ENCODE results near the gene SUN5.
A peak's percentile ranks its signal among the peaks of the same experiment; 100 is the strongest.

The SUN5 gene

DNA sequence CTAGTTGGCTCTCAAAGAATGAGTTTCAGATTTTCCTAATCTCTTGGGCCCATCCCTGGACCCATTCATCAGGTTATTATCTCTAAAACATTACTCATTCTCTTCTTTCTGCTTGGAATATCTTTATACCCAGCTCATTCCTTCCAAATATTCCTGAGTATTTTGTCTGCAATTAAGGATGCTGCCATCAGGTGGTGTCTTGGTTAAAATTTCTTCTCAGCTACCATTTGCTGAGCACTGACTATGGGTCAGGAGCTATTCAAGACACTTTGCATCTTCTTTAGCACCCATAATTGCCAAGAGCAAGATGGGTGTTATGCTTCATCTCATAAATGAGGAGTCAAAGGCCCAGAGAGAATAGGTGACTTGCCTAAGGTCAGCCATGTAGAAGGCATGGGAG lies 8.4 kb downstream of the SUN5 start:
- DNase-seq (ENCODE audit: low spot score): no peak

DNA sequence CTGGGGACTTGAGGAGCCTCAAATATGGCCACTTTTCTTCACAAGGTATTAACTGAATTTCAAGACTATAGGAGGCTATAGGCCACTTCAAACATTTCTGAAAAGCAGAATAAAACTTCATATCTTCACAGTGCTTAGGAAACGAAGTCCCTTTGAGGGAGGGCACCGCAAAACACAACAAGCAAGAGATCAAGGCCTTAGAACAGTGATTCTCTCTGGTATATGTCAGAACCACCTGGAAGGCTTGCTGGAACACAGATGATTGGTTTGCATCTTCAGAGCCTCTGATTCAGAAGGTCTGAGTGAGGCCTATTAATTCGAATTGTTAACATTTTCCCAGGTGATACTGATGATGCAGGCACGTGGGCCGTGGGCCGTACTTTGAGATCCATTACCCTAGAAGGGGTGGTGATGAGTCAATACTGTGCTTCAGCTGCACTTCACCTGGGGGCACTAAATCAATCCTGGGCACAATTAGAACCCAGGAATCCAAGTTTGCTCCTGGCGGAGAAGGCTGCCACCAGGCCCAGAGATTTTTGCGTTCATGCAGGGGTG lies 10.7 kb downstream of the SUN5 start:
- DNase-seq (ENCODE audit: low spot score): no peak

DNA sequence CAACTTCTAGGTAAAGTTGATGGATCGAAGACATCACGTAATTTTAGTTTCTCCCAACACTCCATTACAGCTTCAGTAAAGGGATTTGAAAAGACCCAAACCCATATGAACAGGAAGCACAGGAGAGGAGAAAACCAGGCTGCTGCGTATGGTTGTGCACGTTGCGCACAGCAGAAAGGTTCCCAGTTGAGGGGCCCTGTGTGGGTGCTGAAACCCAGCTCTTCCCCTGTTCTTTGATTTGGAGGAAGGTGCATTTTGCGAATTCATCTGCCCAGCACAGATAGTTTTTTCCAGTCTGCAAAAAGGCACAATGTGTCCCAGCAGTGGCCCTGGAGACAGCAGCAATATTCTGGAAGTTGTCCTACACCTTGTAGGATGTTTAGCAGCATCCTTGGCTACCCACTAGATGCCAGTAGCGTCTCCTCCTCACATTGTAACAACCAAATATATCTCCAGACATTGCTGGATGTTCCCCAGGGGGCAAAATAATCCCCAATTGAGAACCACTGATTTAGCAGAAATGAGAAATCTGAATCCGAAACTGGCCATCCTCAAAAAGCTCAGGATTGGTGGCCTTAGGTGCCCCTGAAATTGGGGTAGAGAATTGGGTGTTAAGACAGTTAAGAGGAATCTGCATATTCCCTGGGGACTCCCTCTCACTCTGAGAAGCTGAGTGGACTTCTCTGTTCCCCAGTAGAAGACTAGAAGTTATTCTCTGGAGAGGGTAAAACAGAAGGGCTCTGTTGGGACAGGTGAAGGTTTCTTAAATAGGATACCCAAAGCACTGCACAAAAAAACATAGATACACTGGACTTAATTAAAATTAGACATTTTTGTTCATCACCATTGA lies 12.2 kb downstream of the SUN5 start:
- DNase-seq (ENCODE audit: low spot score): no peak

DNA sequence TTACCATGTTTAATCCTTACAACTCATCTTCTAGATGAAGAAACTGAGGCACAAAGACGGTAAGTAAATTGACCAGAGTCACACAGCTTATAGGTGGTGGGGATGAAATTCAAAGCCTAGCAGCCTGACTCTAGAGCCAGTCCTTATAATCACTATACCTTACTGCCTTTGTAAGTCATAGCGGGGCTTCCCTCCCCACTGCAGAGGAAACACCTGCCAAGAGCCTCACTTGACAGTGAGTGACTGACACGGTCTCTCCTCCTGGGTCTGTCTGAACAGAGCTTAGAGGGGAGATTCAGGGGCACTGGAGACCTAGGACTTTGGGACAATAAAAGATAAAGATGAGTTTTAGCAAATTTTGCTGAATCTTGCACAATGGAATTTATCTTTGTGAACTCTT lies 12.8 kb downstream of the SUN5 start:
- no peak for DNase-seq (ENCODE audit: low spot score)

DNA sequence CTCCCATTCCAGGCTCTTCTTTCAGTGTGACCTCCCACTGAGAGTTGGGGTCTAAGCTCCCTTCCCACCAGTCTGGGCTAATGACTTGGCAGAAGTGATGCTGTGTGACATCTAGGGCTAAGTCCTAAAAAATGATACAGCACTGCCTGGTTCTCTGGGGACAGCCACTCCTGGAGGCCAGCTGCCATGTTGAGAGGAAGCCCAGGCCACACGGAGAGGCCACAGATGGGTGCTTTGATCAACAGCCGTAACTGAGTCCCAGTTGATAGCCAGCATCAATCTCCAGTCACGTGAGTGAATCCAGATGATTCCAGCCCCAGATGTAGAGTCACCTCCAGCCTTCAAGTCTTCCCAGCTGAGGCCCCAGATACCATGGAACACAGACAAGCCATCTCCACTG lies 13.8 kb downstream of the SUN5 start:
- no peak for DNase-seq (ENCODE audit: low spot score)

DNA sequence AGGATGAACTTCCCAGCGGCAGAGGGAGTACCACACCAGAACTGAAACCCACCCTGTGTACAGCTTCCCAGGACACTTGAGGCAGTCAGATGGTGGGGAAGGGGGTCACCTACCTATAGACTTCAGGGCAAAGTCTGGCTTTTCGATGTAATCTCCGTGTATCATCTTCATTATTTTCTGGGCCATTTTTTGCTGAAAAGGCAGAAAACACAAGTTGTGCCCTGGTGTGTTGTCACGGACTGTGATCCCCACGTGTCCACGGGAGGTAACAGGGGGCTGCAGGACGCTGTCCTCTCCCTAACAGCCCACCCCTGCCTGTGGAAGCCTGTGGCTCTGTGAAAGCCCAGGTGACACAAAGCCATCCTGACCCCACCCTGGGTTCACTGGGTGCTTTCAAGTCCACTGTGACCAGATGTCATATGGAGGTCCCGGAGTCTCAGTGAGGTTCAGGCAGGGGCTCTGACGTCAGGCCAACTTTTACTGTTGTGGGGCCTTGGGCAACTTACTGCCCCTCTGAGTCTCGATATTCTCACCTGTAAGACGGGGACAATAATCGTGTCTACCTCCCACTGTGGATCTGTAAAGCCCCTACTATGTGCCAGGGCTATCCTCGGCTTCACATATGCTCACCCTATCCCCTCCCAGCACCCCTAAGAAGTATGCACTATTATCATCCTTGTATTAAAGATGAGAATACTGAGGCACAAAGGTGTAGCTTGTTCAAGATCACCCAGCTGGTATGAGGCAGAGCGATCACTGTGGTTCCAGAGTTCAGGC lies 14.5 kb downstream of the SUN5 start:
- DNase-seq (ENCODE audit: low spot score): no peak

DNA sequence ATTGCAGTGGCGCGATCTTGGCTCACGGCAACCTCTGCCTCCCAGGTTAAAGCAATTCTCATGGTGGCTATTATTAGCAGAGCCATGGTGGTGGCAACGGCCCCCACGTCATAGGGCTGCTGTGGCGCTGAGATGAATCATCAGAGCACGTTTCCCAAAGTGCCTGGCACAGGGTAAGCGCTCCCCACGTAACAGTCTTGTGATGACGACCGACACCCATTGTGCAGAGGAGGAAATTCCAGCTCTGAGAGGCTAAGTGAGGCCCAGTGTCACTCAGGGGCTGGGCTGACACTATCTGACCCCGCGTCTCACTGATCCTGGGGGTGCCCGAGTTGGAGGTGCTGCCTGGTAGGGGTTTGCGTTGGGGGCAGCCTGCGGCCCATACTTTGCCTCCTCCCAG lies 16.2 kb downstream of the SUN5 start:
- DNase-seq (ENCODE audit: low spot score): no peak

DNA sequence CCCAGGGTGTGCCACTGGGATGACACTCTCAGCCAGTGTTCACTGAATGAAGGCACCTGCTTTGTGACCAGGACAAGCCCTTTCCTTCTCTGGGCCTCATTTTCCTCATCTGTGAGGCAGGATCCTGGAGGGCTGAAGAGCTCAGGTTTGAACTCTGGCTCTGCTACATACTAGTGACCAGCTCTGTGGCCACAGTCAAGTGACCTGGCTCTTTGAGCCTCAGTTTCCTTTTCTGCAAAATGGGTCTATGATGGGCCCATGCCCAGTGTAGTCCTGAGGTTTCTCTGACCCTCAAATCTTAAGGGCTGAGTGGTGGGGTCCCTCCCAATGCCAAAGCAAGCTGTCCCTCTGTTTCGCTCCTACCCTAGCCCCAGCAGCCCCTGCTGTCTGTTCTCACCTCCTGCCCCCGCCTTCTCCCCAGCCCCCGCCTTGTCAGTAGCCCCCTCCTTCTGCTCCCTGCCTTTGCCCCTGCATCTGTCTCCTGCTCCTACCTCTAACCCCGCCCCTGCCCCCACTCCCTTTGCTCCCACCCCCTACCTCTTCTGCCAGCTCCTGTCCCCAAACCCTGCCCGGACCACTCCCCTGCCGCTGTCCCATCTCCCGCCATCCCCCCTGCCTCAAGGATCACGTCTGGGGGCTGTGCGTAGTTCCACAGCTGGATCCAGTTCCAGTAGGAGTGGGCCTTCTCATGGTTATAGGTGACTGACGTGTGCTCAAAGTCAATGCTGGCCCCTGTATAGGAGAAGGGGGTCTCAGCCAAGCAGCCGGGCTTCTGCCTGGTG lies 17.0 kb downstream of the SUN5 start:
- no peak for DNase-seq (ENCODE audit: low spot score)

DNA sequence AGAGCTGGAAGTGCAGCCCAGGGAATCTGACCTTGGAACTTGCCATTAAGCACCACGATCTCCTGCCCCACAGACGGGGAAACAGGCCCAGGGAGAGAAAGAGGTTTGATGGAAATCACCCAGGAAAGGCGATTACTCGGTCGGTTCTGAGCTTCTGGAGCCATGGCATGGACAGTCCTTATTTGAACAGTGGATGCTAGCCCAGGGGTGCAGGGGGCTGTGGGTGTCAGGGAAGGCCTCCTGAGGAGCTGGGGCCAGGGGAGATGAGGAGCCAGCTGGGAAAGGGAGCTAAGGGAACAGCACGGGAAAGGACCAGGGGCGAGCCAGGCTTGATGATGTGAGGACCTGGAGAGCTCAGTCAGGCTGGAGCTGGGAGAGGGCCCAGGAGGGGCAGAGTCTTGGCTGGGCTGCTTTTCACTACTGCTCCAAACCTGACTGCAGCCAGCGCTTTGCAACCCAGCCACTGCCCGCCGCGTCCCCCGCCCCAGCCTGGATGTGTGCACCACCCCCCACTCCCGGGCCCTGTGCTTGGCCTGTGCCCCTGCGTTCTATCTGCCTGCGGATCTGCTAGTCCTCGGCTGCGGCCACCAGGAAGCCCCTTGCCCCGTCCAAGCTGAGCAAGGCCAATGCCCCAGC lies 17.8 kb downstream of the SUN5 start:
- no peak for DNase-seq (ENCODE audit: low spot score)

DNA sequence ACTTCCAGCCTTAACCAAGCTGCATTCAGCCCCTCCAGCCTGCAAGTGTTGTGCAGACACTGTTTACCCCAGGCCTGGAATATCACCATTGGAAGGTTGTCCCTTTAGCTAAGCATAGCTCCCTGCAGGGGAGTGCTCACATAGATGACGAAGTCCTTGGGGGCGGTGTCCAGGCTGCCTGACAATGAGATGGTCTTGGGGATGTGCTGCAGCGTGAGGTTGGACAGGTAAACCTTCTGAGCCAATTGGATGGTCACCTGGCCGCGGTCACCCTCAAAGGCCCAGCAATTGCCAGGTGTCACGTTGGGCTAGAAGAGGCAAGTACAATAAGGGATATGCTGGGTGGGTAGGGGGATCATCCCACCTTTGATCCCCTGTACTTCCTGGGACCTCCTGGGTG lies 18.6 kb downstream of the SUN5 start:
- DNase-seq (ENCODE audit: low spot score): no peak

DNA sequence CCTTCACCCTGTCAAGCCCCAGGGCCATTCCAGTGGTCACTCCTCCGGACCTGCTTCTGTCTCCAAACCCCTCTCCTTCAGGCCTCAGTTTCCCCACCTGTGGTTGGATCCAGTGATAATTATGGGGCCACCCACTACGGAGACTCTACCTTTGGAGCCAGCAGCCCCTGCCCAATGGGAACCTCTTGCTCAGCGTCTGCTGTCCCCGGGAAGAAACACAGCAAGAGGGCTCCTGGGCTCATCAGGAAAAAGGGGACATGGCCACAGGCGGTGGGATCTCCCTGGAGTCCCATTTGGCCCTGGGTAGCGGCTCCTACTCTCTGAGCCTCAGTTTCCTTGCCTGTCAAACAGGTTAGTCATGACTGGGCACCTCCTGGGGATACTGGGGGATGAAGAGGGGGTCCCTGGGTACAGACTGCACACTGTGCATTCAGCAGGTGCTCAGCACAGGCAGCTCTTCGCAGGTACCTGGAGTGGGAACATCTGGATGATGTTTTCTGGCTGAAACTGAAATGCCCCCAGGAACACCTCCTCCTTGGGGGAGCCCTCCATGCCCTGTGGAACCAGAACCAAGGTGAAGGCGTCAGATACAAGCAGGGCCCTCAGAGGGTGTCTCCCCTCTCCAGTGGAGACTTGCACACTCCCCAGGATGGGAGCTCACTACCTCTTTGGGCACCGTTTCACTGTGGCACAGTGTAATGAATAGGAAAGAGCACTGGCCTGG lies 19.4 kb downstream of the SUN5 start:
- DNase-seq (ENCODE audit: low spot score): no peak

DNA sequence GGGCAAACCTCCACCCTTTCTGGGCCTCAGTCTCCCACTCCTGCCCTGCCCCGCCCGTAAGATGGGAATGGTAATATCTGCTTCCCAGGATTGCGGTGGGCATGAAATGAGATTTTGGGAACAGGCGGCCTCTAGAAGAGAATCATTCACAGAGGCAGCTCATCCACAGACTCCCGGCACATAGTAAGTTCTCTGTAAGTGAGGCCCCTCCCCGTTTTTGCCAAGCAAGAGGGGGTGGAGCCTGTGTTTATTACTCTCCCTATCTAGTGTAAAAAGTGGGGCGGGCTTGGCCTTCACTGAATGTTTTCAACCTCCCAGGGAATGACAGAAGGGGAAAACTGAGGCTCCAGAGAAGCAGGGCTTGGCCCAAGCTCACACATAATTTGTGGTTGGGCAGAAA lies 20.0 kb downstream of the SUN5 start:
- DNase-seq (ENCODE audit: low spot score): peak; percentile 93

DNA sequence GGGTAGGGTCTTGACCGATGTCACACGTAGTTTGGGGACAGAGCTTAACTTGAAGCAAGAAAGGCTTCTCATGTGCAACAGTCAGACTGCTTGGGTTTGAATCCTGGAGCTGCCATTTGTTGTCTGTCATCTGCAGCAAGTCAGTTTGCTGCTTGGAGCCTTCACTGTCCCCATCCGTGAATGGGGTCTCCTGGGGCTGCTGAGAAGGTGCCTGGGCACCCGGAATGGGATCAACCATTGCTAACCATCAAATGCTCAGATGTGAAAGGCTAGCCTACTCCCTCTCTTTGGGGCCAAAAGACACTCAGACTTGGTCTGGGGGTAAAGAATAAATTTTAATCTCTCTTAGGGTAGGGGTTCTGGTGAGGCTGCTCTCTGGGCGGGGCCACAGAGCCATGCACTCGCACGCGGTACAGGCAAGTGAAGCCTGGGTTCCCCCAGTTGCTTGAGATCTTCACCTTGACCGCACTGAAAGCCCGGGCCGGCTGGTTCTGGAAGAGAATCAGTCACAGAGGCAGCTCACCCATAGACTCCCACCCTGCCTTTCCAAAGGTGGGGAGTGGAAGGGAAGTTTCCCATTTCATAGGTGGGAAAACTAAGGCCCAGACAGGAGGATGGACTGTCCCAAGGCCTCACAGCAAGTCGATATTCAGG lies 20.6 kb downstream of the SUN5 start:
- no peak for DNase-seq (ENCODE audit: low spot score)

DNA sequence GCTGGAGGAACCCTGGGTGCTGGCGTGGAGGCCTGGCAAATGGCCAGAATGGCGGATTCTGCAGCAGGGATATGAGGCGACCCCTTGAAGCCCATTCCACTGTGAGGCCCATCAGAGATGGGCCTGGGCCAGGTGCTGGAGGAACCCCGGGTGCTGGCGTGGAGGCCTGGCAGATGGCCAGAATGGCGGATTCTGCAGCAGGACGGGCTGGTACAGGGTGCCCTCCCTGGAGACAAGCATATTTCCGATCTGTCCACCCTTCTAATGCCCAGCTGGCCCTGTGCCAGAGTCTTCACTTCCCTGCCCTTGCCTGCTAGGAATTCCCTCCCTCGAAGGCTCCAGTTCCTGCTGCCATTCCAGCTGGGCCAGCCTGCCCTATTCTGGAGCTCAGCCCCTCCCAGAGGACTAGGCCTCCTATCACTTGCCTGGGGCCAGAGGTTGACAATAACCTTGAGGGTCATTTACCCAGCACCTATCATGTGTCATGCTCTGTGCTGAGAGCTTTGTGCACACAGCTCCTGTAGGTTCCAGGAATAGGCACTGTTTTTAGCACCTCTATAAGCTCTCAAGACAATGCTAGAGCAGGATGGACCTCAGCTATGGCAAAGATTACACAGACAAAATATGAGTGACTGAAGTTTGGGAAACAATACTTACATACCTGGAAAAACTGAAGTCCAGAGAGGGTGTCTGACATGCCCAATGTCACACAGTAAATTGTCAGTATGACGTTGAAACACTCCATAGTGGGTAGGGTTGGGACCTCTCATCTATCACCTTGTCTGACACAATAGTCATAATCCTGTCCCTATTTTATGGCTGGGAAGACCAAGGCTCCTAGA lies 21.4 kb downstream of the SUN5 start:
- DNase-seq (ENCODE audit: low spot score): no peak

DNA sequence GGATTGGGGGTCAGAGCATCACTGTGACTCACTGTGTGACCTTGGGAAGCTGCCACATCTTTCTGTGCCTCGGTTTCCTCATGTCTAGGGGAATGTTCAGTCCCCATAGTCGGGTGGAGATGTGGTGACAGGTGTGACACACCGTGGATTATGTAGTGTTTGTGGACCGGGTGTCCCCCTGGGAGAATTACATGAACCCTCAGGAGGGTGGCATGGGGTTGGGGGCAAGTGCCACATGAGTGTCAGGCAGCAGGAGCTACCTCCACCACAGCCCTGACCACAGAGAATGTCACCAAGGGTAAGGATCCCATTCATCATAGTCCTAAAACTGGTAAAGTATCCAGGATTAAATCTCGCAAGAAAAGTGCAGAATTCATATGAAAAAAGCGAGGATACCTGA lies 23.2 kb downstream of the SUN5 start:
- DNase-seq (ENCODE audit: low spot score): no peak

DNA sequence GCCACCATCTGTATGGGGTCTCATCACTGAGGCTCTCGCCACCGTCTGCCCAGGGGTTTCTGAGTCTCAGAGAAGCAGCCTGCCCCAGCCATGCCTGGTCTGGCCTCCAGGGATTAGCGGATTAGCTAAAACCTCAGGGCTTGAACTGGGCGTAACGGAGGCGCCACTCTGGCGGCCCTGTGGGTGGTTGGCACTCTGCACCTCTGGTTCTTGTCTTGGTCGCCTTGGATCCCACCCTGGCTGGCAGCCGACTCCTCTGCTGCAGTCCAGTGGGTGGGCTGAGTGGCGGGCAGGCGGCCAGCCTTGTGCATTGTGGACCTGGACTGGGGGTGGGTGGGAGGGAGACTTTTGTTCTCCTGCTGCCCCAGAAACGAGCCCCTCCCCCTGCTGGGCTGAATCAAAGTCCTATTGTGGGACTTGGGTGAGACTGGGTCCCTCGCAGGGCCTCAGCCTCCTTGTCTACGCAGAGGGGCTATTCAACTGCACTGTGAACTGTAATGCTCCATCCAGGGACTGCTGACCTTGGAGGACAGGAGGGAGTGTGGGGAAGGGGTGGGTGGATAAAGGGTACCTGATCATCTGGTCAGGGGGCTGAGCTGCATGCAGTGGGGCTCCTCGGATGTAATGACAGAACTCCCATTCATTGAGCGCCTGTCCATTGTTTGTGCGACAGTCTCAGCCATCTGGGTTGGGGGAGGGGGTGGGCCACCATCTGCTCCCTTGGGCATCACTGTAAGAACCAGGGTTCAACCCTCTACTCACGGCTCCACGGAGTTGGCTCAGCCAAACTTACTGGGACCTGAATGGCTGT lies 23.9 kb downstream of the SUN5 start:
- peak; percentile 95 for DNase-seq (ENCODE audit: low spot score)

DNA sequence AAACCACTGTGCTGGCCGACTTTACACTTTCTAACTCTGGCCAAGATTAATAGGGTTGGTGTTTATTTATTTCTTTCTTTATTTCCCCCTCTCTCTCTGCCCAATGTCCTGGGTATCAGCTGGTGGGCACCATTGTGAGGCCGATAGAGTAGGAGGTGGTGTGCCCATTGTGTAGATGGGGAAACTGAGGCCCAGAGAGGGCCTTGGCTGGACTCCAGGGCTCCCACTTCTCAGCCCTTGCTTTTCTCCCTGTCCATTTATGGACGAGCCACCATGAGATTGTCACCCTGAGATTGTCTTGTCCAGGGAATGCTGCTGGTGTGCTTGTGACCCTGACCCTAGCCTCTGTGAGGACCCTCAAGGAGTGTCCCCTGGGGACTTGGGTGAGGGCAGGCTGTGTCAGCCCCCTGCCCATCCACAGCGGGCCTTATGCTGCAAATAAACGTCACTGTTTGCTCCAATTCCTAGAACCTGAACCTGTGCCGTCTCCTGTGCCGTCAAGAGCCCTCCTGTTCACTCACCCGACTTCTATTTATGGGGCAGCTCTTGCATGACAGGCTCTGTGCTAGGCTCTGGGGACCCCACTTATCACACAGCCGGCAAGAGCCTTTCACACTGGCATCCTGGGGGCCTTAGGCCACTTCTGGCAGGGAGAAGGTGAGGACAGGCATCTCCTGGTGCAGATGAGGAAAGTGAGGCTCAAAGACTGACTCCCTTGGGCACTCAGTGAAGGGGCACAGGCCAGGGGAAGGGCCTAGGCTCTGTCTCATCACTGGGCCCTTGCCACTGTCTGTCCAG lies 24.8 kb downstream of the SUN5 start:
- no peak for DNase-seq (ENCODE audit: low spot score)

DNA sequence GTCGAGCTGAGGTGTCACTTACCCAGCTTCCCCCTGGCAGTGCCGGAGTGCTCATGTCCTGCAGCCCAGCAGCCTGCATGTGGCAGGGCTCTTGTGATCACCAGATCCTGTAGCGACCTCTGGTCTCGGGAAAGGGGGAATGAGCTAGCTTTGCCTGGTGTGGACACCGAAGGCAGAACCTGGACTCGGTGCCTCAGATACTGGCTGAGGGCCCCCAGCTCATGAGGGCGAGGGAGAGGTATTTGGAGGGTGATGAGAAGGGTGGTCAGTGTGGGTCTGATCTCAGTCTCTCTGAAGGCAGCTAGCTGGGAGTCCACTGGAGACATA lies 26.3 kb downstream of the SUN5 start:
- DNase-seq (ENCODE audit: low spot score): no peak

Data from globus pallidus (tissue), 1 donor.